GM18499 (cell line): ENCODE results near the gene ZNF609.

Experiments
- ATAC-seq: cut with Tn5 transposase; IDR thresholded peaks from one replicate; pipeline ENCODE4 v1.9.1; 2021; ENCODE audit warnings: moderate number of reproducible peaks; ENCODE audit not compliant: insufficient read depth, unreplicated experiment

ZNF609 gene

DNA sequence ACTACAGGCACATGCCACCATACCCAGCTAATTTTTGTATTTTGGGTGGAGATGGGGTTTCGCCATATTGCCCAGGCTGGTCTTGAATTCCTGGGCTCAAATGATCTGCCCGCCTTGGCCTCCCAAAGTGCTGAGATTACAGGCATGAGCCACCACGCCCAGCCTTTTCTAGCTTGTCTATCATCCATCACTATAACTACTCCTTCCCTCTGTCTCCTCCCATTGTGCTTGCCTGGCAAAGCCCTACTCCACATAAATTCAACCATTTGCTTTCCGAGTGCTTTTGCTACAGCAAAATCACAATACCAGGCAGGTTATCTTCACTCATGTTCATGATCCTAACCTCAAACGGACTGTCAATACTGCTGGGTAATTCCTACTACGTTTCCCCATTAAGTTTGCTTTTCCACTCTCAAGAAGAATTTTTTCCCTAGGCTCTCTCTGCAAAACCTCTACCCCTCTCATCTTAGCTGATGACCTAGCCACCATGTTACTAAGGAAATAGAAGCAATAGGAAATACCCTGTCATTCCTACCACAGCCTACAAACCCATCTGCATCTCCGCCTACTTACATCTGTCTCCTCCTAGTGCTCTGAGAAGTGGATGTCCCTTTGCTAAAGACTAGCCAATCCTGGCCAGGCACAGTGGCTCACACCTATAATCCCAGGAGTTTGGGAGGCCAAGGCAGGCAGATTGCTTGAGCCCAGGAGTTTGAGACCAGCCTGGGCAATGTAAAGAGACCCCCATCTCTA, 250.5 kb downstream of the ZNF609 start:
- ATAC-seq, result no peak

DNA sequence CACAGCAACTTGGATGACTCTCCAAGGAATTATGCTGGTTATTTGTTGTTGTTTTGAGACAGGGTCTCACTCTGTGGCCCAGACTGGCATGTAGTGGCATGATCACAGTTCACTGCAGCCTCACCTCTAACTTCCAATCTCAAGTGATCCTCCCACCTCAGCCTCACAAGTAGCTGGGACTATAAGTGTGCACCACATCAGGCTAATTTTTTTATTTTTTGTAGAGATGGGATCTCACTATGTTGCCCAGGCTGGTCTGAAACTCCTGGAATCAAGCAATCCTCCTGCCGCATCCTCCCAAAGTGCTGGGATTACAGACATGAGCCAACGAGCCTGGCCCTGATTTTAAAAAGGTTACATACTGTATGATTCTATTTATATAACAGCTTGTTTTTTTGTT, 252.0 kb downstream of the ZNF609 start:
- no peak for ATAC-seq

DNA sequence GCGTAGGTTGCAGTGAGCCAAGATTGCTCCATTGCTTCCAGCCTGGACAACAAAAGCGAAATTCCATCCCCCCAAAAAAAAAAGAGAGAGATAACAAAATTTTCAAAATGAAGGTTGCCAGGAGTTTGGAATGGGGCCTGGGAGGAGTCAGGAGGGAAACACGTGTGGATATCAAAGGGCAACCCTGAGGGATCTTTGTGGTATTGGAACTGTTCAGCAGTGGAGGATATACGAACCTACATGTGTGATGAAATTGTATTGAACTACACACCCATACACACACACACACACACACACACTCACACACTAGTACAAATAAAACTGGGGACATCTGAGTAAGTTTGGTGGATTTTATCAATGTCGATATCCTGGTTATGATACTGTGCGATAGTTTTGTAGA, 253.2 kb downstream of the ZNF609 start:
- no peak for ATAC-seq

DNA sequence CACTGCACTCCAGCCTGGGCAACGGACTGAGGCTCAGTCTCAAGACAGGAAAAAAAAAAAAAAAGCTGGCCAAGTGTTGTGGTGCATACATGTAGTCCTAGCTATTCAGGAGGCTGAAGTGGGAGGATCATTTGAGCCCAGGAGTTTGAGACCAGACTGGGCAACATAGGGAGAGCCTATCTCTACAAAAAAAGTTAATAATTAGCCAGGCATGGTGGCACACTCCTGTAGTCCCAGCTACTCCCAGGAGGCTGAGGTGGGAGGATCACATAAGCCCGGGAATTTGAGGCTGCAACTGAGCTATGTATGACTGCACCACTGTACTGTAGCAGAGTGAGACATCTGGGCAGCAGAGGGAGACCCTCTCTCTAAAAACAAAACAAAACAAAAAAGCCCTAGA, 256.1 kb downstream of the ZNF609 start:
- no peak for ATAC-seq

DNA sequence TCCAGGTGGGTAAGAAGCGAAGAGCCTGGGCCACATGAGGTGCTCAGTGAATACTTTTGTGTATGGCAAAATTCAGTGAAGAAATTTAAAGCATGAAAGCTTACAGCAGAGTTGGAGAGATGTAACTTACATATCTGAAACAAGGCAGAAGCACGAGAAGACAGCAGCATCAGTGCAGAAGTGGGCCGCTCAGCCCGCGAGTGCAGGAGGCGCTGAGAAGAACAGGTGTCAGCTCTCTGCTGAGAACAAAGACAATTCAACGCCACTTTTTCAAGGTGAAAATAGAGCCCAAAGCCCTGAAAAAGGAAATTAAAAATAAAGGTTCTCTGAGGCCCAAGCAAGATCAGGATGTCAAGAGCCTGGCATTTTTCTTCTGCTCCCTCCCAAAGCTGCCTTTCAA, 256.8 kb downstream of the ZNF609 start:
- no peak for ATAC-seq

DNA sequence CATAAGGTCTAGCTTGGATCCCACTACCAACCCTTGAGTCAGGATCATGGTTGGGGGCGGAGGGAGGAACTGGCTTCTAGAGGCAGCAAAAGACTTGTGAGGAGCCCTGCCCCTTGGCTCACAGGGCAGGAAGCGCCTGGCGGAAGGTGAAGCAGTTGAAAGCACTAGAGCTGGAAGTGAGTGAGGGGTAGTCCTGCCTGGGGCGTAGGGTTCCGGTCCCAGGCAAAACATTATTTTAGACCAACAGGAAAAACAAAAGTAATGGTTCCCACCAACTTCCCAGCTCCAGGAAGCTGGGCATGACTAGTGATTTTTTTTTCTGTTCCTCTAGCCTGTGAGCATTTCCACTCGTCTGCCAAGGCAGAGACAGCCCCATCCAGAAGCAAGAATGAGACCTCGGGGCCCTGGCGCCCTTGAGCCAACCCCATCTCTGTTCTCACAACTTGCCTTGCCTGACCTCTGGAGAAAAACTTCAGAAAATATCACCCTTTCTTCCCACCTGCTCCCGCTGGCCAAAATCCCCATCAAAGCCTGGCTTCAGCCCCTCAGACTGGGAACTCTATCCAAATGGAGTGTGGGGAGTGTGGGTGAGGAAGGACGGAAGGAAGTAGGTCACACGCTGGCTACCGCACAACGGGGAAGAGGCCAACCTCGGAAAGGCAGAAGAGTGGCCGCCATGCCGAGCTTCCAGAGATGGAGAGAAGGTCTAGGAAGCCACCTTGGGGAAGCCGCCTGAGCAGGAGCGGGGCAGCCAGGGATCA, 257.5 kb downstream of the ZNF609 start:
- no peak for ATAC-seq

DNA sequence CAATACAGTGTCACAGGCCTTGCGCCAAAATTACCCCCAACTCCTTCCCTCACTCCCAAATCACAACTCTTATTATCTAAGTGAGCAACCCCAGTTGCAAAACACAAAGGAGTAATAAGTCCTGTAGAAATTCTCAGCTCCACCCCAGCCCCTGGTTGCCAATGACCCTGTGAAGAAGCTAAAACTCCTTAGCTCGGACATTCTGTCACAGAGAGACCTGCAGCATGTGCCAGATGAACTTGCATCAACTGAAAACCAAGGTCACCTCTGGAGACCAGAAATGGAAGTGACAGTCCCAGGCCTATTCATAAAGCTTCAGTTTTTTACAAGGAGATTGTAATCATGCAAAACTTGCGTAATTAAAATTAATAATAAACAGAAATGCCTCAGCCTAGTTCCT, 259.8 kb downstream of the ZNF609 start:
- ATAC-seq, result no peak

DNA sequence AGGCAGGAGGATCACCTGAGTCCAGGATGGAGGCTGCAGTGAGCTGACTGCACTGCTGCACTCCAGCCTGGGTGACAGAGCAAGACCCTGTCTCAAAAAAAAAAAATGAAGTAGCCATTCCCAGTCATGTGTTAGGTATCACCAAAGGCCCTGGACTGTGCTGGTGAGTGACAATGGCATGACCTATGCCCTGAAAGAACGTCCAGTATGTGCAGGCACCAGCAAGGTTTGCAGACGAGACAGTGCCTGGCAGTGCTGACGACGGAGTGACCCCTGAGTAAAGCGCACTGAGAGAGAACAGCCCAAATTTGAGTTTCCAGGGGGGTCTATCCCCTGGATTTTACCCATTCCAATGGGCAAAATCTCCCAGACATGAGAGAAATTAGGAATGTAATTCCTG, 269.8 kb downstream of the ZNF609 start:
- ATAC-seq, result no peak

DNA sequence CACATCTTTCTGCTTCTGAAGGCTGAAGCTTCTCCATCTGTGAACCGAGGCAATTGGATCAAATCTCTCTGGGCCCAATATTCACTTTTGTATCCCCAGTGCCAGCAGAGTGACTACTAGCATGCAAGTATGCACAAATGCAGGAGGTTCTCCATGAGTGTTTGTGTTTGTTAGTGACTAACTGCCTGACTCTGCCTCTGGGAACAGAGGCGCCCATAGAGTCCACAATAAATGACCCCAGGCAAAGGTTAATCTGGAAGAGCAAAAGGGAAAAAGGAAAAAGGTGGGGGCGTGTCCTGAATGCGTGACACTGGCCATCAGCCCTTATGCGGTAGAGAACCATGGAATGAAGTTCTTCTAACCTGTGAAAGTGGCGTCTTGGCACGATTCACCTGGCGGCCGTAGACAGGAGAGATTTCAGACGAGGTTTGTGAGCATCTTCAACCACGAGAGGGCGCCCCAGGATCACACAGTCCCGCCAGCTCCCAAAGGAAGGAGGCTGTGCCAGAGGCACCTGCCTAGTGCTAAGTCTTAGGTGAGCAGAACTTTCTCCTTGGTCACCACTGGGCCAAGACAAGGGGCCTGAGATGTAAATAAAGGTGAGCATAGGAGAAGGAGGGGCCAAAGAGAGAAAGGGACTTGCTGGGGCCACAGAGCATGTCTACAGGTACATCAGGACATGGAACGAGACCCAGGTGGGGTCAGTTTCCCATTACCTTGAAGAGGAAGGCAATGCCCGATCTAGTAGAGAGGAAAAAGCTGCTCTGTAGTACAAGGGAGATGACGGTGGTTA, 270.8 kb downstream of the ZNF609 start:
- no peak for ATAC-seq

DNA sequence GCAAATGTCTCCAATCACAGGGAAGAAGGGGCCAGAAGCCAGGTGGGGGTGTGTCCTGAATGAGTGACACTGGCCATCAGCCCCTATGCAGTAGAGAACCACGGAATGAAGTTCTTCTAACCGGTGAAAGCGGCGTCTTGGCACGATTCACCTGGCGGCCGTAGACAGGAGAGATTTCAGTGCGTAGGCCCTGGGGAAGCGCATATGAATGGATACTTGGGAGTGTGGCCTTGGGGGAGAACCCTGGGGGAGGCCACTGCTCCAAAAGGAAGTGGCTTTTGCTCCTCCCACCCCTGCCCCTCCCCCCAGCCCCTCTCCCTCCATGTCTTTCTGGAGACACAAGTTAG, 271.4 kb downstream of the ZNF609 start:
- ATAC-seq, result no peak

DNA sequence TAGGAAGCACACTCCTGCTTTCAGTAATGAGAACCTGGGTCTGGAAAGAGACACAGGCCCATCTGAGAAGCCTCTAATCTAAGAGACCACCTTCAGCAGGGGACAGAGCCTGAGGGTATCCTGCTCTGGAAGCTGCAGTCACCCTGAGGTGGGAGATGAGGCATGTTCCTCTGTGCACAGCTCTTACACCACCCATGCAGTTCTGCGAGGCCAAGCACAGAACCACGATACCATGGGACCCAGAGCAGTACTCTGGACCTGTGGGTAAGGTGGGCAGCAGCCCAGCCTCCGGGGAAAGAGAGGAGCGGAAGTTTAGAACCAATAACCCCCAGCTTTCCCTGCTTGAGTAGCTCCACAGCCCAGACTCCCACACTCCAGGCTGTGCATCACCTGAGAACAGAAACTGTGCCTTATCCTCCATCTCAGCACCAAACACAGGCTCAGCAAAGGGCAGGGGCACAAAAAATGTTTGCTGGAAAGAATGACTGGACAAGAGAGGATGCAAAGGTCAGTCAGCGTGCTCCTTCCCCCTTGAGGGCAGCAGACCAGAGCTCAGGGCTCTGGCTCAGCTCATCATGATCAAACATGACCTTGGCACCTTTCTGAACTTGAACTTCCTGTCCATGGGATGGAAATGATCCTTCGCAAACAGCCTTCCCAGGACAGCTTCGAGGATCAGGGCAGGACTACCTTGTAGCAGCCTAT, 271.9 kb downstream of the ZNF609 start:
- no peak for ATAC-seq
